Glutamatergic neuron (in vitro differentiated cells): ENCODE data around the gene ATAD1. TPM values are rescaled to one million over a fixed set of nuclear protein-coding genes. Genes with fewer than 3 reads are reported as not detected.

ENCODE experiments used
- DNase-seq: peaks from one replicate; pipeline ENCODE4 v3.0.0; 2022
- H3K27ac Mint-ChIP-seq: one replicate; pipeline ENCODE4 v1.8.0; 2020; ENCODE audit warnings: mild to moderate bottlenecking, mixed read lengths, inconsistent platforms; ENCODE audit not compliant: unreplicated experiment
- H3K27me3 Mint-ChIP-seq: one replicate; pipeline ENCODE4 v1.8.0; 2020; ENCODE audit warnings: mild to moderate bottlenecking, moderate library complexity, mixed read lengths, inconsistent platforms; ENCODE audit not compliant: unreplicated experiment
- H3K36me3 Mint-ChIP-seq: one replicate; pipeline ENCODE4 v1.8.0; 2020; ENCODE audit warnings: mild to moderate bottlenecking, mixed read lengths, inconsistent platforms; ENCODE audit not compliant: unreplicated experiment
- H3K4me1 Mint-ChIP-seq: one replicate; pipeline ENCODE4 v1.8.0; 2020; ENCODE audit warnings: mild to moderate bottlenecking, low read depth, mixed read lengths, inconsistent platforms; ENCODE audit not compliant: unreplicated experiment
- H3K4me3 Mint-ChIP-seq: one replicate; pipeline ENCODE4 v1.8.0; 2020; ENCODE audit warnings: mild to moderate bottlenecking, mixed read lengths, inconsistent platforms; ENCODE audit not compliant: unreplicated experiment
- H3K9me3 Mint-ChIP-seq: one replicate; pipeline ENCODE4 v1.8.0; 2020; ENCODE audit warnings: mild to moderate bottlenecking, moderate library complexity, mixed read lengths, inconsistent platforms; ENCODE audit not compliant: unreplicated experiment
- total RNA-seq: library from RNA; stranded (reverse); fragmentation: NEBNext Ultra II Directional; extraction: Animal tissue kit (Norgen Biotek cat#: 25700); gene quantifications from one replicate; pipeline ENCODE4 v1.2.1, GENCODE V29; 2021; ENCODE audit not compliant: unreplicated experiment
- TF ChIP-seq, protein P1 (sequence below): fragments of 200-600 bp; sonication (generic); IDR thresholded peaks from one replicate; pipeline ENCODE4 v1.5.0; 2021; ENCODE audit not compliant: partially characterized antibody, unreplicated experiment

The ATAD1 gene
- total RNA-seq, 1 donor from 2014 or later = 79.0 TPM

- TF ChIP-seq, protein P1, sequence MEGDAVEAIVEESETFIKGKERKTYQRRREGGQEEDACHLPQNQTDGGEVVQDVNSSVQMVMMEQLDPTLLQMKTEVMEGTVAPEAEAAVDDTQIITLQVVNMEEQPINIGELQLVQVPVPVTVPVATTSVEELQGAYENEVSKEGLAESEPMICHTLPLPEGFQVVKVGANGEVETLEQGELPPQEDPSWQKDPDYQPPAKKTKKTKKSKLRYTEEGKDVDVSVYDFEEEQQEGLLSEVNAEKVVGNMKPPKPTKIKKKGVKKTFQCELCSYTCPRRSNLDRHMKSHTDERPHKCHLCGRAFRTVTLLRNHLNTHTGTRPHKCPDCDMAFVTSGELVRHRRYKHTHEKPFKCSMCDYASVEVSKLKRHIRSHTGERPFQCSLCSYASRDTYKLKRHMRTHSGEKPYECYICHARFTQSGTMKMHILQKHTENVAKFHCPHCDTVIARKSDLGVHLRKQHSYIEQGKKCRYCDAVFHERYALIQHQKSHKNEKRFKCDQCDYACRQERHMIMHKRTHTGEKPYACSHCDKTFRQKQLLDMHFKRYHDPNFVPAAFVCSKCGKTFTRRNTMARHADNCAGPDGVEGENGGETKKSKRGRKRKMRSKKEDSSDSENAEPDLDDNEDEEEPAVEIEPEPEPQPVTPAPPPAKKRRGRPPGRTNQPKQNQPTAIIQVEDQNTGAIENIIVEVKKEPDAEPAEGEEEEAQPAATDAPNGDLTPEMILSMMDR = no peak
- no peak for DNase-seq
- Mint-ChIP-seq H3K27ac (no peak overlapping the region), H3K36me3 (no peaks in the 10 kb centered on the region), H3K9me3 (no peaks in the 10 kb centered on the region), H3K27me3 (no peaks in the 10 kb centered on the region), H3K4me3 (no peak overlapping the region), H3K4me1 (no peaks in the 10 kb centered on the region)
Measured at GRCh38 chr10:87761892-87762291, 56.1 kb downstream of the ATAD1 start.

DNA sequence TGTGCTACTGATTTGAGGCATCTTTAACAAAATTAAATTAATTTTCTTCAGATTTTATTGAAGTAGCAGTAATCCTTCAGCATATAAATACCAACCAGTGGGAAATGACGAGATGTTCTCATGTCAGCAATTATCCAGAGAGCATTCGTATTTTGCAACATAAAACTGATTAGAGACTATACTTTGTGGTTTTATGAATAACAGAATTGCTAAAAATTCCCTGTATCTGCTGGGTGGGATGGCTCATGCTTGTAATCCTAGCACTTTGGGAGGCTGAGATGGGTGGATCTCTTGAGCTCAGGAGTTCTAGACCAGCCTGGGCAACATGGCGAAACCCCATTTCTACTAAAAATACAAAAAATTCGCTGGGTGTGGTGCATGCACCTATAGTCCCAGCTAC is 56.9 kb downstream of the ATAD1 start:
- no peak for DNase-seq
- Mint-ChIP-seq H3K4me1 (no peaks in the 10 kb centered on the region), H3K27ac (no peak overlapping the region), H3K36me3 (no peaks in the 10 kb centered on the region), H3K27me3 (no peaks in the 10 kb centered on the region), H3K9me3 (no peaks in the 10 kb centered on the region), H3K4me3 (no peak overlapping the region)
- TF ChIP-seq, protein P1 = no peak

DNA sequence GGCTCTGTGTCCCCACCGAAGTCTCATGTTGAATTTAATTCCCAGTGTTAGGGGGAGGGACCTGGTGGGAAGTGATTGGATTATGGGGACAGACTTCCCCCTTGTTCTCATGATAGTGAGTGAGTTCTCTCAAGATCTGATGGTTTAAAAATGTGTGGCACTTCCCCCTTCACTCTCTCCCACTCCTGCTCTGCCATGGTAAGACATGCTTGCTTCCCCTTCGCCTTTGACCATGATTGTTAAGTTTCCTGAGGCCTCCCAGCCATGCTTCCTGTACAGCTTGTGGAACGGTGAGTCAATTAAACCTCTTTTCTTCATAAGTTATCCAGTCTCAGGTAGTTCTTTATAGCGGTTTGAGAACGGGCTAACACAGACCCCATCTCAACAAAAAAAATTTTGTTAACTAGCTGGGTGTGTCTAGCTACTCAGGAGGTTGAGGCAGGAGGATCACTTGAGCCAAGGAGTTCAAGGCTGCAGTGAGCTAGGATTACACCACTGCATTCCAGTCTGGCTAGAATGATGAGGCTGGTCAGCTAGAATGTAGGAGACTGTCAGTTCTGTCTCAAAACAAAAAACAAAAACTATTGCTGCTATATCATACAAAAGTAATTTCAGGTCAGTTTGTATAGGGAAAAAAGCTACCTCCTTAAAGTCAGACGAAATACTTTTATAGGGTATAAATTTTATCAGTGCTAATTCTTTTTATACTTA is 57.7 kb downstream of the ATAD1 start:
- no peak for DNase-seq
- Mint-ChIP-seq H3K27me3 (no peaks in the 10 kb centered on the region), H3K36me3 (no peaks in the 10 kb centered on the region), H3K4me3 (no peak overlapping the region), H3K9me3 (no peaks in the 10 kb centered on the region), H3K4me1 (no peaks in the 10 kb centered on the region), H3K27ac (no peak overlapping the region)
- TF ChIP-seq, protein P1 = no peak

DNA sequence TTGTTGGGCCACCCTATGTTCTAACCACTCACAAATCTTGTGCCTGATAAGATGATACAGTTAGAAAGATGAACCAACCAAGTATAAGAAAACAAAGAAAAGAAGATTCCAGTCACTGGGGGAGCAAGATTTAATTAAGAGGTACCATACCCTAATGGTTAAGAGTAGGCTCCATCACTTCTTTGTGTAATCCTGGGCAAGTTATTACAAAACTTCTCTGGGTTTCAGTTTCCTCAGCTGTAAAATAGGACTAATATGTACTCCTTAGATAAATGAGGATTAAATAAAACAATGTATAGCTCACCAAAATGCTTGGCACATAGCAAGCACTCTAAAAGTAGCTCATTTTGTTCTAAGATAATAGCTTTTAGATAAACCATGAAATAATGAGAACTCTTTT is 58.5 kb downstream of the ATAD1 start:
- TF ChIP-seq, protein P1 = no peak
- Mint-ChIP-seq H3K27me3 (no peaks in the 10 kb centered on the region), H3K27ac (no peak overlapping the region), H3K4me3 (no peak overlapping the region), H3K4me1 (no peaks in the 10 kb centered on the region), H3K9me3 (no peaks in the 10 kb centered on the region), H3K36me3 (no peaks in the 10 kb centered on the region)
- no peak for DNase-seq

GRCh38 chr10:87757685-87758084 is 60.3 kb downstream of the ATAD1 start:
- Mint-ChIP-seq H3K27ac (no peak overlapping the region), H3K4me3 (no peak overlapping the region), H3K36me3 (no peaks in the 10 kb centered on the region), H3K4me1 (no peaks in the 10 kb centered on the region), H3K9me3 (no peaks in the 10 kb centered on the region), H3K27me3 (no peaks in the 10 kb centered on the region)
- no peak for DNase-seq
- TF ChIP-seq, protein P1 = no peak
